BE2C (cell line): ENCODE data around the gene JUNB.
"Not testable (repeated sequence)": the region's sequence is repeated elsewhere in the genome, so short reads cannot be mapped to it uniquely, and the experiment has no call there.

Source experiments
- DNase-seq: peaks from one replicate; pipeline ENCODE4 v3.0.0-alpha.2; 2020
- H3K27me3 ChIP-seq: fragments of 250-450 bp; sonication (Bioruptor Pico); 2 replicates; pipeline ENCODE4 v1.5.1; 2020; ENCODE audit warnings: mild to moderate bottlenecking
- H3K36me3 ChIP-seq: fragments of 250-450 bp; sonication (Bioruptor Pico); 2 replicates; pipeline ENCODE4 v1.5.1; 2020; ENCODE audit warnings: mild to moderate bottlenecking
- H3K4me1 ChIP-seq: fragments of 250-450 bp; sonication (Bioruptor Pico); 2 replicates; pipeline ENCODE4 v1.5.1; 2020
- H3K4me3 ChIP-seq: 2 replicates; pipeline ENCODE4 v1.5.1; 2011; ENCODE audit warnings: low read depth, low read length
- H3K9me3 ChIP-seq: fragments of 250-450 bp; sonication (Bioruptor Pico); 2 replicates; pipeline ENCODE4 v1.5.1; 2020
- TF ChIP-seq, protein P1 (sequence below): IDR thresholded peaks from 2 replicates; pipeline ENCODE4 v1.5.1; 2012; ENCODE audit warnings: mild to moderate bottlenecking, low read depth, low read length

JUNB gene

DNA sequence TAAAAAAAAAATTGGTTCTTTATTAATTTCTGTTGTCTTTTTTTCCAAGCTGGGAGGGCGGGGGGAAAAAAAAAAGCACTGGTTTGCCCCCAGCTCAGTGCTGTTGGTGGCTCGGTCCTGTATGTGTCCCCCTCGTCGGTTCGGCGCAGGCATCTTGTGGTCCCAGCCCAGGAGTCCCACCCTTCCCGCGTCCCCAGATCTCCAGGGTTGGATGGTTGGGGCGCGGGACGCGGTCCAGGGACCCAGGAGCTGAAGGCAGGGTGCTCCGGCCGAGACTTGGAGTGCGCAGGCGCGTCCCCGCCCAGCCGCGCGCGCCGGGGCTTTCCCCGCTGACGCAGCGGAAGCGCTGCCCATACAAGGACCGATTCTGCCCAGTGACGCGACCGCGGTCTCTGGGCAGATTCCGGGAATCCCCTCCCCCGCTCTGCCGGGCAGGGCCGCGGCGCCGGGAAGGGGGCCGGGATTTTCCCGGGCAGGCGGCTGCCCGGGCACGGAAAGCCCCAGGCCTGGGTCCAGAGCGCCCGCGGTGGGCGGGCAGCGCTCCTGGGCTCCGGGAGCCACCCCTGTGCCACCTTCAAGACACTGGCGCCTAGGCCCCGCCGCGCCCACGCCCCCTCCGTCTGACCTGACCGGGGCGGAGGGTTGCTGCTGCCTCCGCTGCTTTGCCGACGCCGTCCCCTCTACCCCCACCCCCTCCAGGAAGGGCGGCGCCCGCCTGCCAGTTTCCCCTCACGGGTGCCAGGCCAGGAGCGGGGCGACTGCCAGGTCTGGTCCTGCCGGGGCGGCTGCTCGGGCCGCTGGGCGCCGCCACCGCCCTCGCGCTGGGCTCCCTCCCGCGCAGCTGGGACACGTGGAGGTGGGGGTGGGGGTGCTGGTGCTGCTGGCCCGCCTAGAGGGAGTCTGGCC lies 2.3 kb downstream of the JUNB start:
- Histone ChIP-seq H3K4me3 (peak overlapping the region; percentile 89), H3K36me3 (no peaks in the 10 kb centered on the region; the same call in 1 of the 2 replicates), H3K4me1 (peaks cover 18% of the 10 kb centered on the region), H3K27me3 (no peaks in the 10 kb centered on the region), H3K9me3 (no peaks in the 10 kb centered on the region)
- DNase-seq: peak; percentile 95
- TF ChIP-seq, protein P1, sequence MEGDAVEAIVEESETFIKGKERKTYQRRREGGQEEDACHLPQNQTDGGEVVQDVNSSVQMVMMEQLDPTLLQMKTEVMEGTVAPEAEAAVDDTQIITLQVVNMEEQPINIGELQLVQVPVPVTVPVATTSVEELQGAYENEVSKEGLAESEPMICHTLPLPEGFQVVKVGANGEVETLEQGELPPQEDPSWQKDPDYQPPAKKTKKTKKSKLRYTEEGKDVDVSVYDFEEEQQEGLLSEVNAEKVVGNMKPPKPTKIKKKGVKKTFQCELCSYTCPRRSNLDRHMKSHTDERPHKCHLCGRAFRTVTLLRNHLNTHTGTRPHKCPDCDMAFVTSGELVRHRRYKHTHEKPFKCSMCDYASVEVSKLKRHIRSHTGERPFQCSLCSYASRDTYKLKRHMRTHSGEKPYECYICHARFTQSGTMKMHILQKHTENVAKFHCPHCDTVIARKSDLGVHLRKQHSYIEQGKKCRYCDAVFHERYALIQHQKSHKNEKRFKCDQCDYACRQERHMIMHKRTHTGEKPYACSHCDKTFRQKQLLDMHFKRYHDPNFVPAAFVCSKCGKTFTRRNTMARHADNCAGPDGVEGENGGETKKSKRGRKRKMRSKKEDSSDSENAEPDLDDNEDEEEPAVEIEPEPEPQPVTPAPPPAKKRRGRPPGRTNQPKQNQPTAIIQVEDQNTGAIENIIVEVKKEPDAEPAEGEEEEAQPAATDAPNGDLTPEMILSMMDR: no peak

DNA sequence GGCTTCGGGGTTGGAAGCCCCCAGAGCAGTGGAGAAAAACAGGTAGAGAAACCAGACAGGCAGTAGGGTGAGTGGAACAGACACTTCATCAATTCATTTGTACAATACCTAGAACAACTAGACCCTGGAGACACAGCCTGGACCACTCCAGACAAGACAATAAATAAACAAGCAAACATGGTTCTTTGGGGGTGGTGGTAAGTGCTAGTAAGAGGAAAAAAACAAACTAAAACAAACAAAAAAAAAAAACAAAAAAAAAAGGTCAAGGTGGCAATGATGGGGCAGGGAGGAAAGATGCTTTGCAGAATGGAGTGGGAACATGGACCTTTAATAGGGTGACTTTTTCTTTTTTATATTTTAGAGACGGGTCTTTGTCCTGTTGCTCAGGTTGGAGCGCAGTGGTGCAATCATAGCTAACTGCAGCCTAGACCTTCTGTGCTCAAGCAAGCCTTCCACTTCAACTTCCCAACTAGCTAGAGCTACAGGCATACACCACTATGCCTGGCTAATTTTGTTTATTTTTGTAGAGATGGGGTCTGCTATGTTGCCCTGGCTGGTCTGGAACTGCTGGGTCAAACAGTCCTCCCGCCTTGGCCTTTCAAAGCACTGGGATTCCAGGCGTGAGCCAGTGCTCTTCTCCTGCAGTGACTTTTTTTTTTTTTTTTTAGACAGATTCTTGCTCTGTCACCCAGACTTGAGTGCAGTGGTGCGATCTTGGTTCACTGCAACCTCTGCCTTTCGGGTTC lies 3.1 kb downstream of the JUNB start:
- DNase-seq: no peak
- Histone ChIP-seq H3K36me3 (peaks cover 7% of the 10 kb centered on the region), H3K4me3 (peak overlapping the region; percentile 89), H3K4me1 (peaks cover 13% of the 10 kb centered on the region), H3K9me3 (no peaks in the 10 kb centered on the region), H3K27me3 (no peaks in the 10 kb centered on the region)
- TF ChIP-seq, protein P1: no peak

DNA sequence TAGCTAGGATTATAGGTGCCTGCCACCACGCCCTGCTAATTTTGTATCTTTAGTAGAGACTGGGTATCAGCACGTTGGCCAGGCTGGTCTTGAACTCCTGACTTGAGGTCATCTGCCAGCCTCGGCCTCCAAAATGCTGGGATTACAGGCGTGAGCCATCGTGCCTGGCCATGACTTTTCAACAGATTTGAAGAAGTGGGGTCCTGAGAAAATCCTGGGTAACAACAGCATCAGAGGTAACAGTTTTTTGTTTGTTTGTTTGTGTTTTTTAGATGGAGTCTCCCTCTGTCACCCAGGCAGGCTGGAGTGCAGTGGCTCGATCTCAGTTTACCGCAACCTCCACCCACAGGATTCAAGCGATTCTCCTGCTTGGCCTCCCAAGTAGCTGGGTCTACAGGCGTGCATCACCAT lies 3.7 kb downstream of the JUNB start:
- H3K4me3 ChIP-seq: no peak overlapping the region
- H3K27me3 ChIP-seq: no peaks in the 10 kb centered on the region
- DNase-seq: no peak
- no peaks in the 10 kb centered on the region for H3K9me3 ChIP-seq
- H3K36me3 ChIP-seq: peaks cover 13% of the 10 kb centered on the region
- TF ChIP-seq, protein P1: no peak
- peaks cover 13% of the 10 kb centered on the region for H3K4me1 ChIP-seq

DNA sequence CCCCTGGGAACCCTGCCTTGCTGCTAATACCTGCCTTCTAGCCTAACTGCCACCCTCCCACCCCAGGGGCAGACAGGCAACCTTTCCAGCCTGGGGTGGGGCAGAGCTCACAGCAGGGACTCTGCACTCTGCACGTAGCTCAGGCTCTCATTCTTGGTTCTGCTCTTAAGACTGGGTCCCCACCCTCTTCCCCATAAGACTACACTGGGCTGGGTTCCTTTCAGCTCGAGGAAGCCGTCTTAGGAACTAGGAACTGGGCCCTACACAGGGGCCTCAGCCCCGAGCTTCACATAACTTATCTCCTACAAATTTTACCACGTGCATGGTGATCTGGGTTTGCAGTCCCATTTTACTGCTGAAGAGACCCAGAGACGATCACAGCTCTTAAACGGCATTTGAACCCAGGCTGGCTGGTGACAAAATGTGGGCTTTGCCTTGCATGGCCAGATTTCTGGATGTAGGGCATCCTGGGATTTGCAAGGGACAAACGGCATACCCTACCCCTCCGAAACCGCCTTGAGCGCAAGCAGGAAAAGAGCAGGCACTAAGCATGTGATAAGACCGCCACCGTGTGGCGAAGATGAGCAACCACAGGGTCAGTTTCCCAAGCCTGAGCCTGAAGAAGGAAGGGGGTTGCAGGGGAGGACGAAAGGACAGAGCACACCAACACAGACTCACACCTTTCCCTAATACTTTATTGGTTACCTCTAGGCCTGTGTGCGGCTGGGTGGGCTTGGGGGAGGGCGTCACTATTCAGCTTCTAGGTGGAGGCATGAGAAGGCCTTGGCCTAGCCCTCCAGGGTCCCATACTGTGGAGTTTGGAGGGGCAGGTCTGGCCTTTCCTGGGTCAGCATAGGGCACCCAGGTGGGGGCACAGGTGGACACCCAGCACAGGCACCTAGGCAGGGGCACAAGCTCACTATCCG lies 5.1 kb downstream of the JUNB start:
- H3K4me1 ChIP-seq: peaks cover 7% of the 10 kb centered on the region
- H3K36me3 ChIP-seq: peaks cover 17% of the 10 kb centered on the region
- H3K27me3 ChIP-seq: no peaks in the 10 kb centered on the region
- no peak overlapping the region for H3K4me3 ChIP-seq
- peak; percentile 83 for DNase-seq
- TF ChIP-seq, protein P1: peak; percentile 96
- H3K9me3 ChIP-seq: no peaks in the 10 kb centered on the region

DNA sequence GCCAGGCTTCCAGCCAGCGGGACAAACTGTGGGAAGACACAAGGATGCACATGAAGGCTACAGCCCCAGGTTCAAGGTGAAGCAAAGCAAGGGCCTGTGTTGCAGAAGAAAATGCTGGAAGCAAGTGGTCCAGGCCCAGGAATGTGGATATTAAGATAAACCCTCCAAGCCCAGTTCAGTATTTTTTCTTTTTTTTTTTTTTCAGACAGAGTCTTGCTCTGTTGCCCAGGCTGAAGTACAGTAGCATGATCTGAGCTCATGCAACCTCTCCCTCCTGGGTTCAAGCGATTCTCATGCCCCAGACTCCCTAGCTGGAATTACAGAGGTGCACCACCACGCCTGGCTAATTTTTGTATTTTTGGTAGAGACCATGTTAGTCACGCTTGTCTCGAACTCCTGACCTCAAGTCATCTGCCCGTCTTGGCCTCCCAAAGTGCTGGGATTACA lies 5.9 kb downstream of the JUNB start:
- H3K9me3 ChIP-seq: no peaks in the 10 kb centered on the region
- TF ChIP-seq, protein P1: no peak
- no peaks in the 10 kb centered on the region for H3K27me3 ChIP-seq
- H3K4me1 ChIP-seq: peaks cover 7% of the 10 kb centered on the region
- H3K4me3 ChIP-seq: no peak overlapping the region
- no peak for DNase-seq
- peaks cover 17% of the 10 kb centered on the region for H3K36me3 ChIP-seq

DNA sequence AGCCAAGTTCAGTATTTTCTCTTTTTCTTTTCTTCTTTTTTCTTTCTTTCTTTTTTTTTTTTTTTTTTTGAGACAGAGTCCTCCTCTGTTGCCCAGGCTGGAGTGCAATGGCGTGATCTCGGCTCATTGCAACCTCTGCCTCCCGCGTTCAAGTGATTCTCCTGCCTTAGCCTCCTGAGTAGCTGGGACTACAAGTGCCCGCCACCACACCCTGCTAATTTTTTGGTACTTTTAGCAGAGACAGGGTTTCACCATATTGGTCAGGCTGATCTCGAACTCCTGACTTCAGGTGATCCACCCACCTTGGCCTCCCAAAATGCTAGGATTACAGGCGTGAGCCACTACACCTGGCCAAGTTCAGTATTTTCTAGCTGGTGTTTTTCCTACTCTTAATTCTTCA lies 6.3 kb downstream of the JUNB start:
- not testable (repeated sequence) for H3K9me3 ChIP-seq, DNase-seq, H3K4me1 ChIP-seq, H3K4me3 ChIP-seq, H3K27me3 ChIP-seq
- peaks cover 17% of the 10 kb centered on the region for H3K36me3 ChIP-seq
